GM12801 (cell line): ENCODE results near the gene ECE2.

Experiments used
- CTCF ChIP-seq: IDR thresholded peaks from one replicate; pipeline ENCODE4 v1.5.1; 2011; ENCODE audit warnings: control low read depth; ENCODE audit not compliant: insufficient read length; ENCODE audit errors: extremely low read depth

The ECE2 gene

DNA sequence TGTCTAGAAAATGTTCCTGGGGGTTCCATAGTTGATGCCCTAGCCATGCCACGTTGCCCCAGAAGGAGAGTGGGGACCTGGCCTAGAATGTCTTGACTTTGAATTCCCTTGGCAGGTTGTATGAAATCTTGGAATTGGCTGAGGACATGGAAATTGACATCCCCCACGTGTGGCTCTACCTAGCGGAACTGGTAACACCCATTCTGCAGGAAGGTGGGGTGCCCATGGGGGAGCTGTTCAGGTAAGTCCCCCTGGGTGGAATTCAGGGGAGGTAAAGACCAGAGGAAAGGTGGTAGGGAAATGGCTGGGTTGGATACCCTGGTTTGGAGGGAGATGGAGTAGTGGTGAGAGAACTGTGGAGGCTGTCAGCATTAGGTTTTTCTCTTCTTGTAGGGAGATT is 52.7 kb downstream of the ECE2 start:
- no peak for TF ChIP-seq CTCF

DNA sequence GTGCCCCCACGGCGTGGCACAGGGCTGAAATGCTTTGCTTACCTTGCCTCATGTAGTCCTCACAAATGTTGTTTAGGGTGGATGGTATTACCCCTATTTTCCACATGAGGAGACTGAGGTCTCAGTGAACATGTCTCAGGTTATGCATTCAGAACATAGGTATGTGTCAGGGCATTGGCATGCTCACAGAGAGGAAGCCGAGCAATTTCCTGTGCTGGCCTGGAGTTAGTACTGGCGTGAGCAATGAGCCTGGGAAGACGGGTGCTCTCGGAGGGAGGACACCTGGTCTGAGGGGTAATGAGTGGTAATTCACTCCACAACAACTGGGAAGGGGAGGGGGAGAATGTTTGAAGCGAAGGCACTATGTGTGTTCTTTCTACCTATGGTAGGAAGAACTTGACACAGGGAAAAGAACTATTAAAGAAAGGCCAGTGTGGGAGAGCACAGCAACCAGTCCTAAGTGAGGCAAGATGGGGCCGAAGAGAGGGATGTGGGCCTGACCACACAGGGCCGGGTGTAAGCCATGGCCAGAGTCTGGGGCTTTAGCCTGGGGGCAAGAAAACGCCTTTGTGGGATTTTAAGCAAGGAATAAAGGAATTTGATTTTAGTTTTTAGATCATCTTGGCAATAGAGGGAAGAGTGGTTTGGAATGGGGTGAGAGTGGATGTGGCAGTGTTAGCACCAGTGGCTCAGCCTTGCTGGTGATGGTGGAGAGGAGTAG is 56.7 kb downstream of the ECE2 start:
- no peak for TF ChIP-seq CTCF

- TF ChIP-seq CTCF: no peak
These were observed 57.4 kb downstream of the ECE2 start for GRCh38 chr3:184333190-184333589.

- TF ChIP-seq CTCF: no peak
These were observed 57.9 kb downstream of the ECE2 start for GRCh38 chr3:184333700-184334099.

DNA sequence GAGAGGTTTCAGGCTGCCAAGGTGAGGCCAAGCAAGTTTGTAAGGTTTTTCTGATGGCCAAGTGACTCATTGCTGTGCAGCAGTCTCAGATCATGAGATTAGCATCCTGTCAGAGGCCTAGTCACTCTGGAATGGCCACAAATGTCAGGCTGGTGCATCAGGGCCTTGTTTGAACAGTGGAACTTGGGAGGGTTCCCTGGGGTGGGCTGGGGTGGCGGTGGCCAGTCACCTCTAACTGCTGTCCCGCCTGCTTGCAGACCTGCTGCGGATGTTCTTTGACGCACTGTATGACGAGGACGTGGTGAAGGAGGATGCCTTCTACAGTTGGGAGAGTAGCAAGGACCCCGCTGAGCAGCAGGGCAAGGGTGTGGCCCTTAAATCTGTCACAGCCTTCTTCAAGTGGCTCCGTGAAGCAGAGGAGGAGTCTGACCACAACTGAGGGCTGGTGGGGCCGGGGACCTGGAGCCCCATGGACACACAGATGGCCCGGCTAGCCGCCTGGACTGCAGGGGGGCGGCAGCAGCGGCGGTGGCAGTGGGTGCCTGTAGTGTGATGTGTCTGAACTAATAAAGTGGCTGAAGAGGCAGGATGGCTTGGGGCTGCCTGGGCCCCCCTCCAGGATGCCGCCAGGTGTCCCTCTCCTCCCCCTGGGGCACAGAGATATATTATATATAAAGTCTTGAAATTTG is 58.8 kb downstream of the ECE2 start:
- no peak for TF ChIP-seq CTCF

DNA sequence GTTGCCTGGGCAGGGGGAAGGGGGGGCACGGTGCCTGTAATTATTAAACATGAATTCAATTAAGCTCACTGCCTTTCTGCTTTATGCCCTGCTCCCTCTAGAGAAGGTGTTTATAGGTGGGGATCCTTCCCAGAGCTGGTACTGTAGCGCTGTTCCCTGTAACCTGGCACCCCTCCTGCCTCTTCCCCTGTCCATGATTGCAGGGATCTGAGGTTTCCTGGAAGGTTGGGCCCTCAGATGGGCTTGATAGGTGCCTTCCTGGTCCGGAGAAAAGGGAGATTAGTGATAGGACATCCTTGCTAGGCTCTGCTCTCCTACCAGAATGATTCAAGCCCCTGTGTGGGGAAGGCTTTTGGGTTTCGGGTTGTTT is 59.5 kb downstream of the ECE2 start:
- TF ChIP-seq CTCF: no peak

DNA sequence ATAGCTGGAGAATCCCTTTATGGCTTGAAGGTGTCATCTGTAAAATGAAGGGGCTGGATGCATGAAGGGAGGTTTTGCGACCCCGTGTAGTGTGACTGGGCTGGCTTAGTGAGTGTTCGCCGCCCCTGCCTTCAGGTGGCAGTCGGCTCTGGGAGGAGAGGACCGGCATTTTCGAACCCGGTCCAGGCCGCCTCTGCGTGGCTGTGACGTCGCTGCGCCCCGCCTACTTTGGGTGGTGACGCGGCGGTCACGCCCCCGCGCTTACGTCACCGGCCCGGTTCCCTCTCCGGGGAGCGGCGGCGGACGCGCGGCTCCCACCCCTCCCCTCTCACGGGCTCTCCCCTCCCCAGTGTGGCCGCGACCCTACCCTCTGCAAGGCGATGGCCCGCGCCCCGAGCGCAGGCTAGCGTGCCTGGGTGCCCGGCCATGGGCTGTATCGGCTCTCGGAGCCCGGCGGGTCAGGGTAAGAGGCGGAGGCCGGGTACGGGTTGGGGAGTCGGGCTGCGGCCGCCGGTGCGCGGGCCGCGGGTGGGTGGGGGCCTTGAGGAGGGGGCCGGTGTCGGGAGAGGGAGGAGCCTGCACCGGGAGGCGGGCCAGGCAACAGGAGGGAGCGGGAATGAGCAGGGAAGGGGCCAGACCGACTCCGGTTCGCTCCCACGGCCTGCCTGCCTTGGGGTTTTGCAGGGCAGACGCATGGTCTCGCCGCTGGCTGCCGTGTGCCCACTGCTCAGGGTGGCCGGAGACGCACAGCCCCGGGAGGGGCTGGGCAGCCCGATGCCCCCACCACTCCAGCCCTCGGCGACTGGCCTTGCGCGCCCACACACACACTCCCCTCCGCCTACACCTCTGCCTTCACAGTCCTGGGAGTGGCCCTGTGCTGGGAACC is 60.1 kb downstream of the ECE2 start:
- TF ChIP-seq CTCF: no peak
